GOT3 (cell line): ENCODE measurements around the gene CD59.
"Not testable (repeated sequence)": the region's sequence is repeated elsewhere in the genome, so short reads cannot be mapped to it uniquely, and the experiment has no call there.

Source experiments
- DNase-seq: peaks from one replicate; lab custom pipeline; 2025; ENCODE audit warnings: mixed read lengths; lab: John Stamatoyannopoulos, UW

Gene CD59

GRCh38 chr11:33665350-33666106 is 70.7 kb downstream of the CD59 start:
- DNase-seq = no peak

- no peak for DNase-seq
These were observed 71.4 kb downstream of the CD59 start for GRCh38 chr11:33664827-33665226.

GRCh38 chr11:33664166-33664565 is 72.1 kb downstream of the CD59 start:
- no peak for DNase-seq

- no peak for DNase-seq
These were observed 73.1 kb downstream of the CD59 start for GRCh38 chr11:33663121-33663520.

GRCh38 chr11:33661526-33661925 is 74.7 kb downstream of the CD59 start:
- not testable (repeated sequence) for DNase-seq

- DNase-seq = no peak
These were observed 75.3 kb downstream of the CD59 start for GRCh38 chr11:33660962-33661361.

GRCh38 chr11:33659370-33660139 is 76.7 kb downstream of the CD59 start:
- DNase-seq = no peak

GRCh38 chr11:33658195-33658900 is 77.9 kb downstream of the CD59 start:
- no peak for DNase-seq

- no peak for DNase-seq
These were observed 78.5 kb downstream of the CD59 start for GRCh38 chr11:33657757-33658156.

GRCh38 chr11:33656768-33657167 is 79.5 kb downstream of the CD59 start:
- DNase-seq = no peak

GRCh38 chr11:33655842-33656600 is 80.2 kb downstream of the CD59 start:
- DNase-seq = no peak

- no peak for DNase-seq
These were observed 81.6 kb downstream of the CD59 start for GRCh38 chr11:33654594-33654993.
